ENCODE results near the gene LCK. TPM values are rescaled to one million over a fixed set of nuclear protein-coding genes. Genes with fewer than 3 reads are reported as not detected.
"Not testable (repeated sequence)": the region's sequence is repeated elsewhere in the genome, so short reads cannot be mapped to it uniquely, and the experiment has no call there.

Gene LCK
- total RNA-seq, 1 experiment from 2014 or later, result not detected

DNA sequence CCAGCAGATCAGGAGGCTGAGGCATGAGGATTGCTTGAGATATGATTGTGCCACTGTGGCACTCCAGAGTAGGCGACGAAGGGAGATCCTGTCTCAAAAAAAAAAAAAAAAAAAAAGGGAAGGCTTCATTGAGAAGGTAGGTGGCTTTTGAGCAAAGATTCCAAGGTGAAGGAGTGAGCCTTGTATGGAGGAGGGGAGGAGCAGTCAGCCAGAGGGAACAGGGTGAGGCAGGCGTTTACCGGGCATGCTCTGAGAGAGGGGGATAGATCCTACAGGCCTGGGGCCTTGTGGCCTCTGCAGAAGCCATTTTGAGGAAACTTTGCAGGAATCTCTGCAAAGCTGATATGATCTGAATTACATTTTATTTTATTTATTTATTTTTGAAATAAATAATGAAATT, 35.7 kb downstream of the LCK start:
- no peak overlapping the region for H3K27ac Mint-ChIP-seq (ENCODE audit: low read depth, unreplicated experiment)
- intact Hi-C loops (cut with micrococcal nuclease), result no loop called here
- ChIA-PET CTCF (no interaction called here), POLR2A (no interaction called here)
- no peak overlapping the region for H3K4me3 Mint-ChIP-seq (ENCODE audit: unreplicated experiment)
- H3K36me3 Mint-ChIP-seq (ENCODE audit: insufficient read depth, unreplicated experiment), result no peaks in the 10 kb centered on the region
- H3K4me1 Mint-ChIP-seq (ENCODE audit: insufficient read depth, unreplicated experiment), result peaks cover 5% of the 10 kb centered on the region
- no peaks in the 10 kb centered on the region for H3K27me3 Mint-ChIP-seq (ENCODE audit: insufficient read depth, unreplicated experiment)
- no peaks in the 10 kb centered on the region for H3K9me3 Mint-ChIP-seq (ENCODE audit: unreplicated experiment)
- DNase-seq (ENCODE audit: unreplicated experiment), result no peak
- TF ChIP-seq, protein P1, sequence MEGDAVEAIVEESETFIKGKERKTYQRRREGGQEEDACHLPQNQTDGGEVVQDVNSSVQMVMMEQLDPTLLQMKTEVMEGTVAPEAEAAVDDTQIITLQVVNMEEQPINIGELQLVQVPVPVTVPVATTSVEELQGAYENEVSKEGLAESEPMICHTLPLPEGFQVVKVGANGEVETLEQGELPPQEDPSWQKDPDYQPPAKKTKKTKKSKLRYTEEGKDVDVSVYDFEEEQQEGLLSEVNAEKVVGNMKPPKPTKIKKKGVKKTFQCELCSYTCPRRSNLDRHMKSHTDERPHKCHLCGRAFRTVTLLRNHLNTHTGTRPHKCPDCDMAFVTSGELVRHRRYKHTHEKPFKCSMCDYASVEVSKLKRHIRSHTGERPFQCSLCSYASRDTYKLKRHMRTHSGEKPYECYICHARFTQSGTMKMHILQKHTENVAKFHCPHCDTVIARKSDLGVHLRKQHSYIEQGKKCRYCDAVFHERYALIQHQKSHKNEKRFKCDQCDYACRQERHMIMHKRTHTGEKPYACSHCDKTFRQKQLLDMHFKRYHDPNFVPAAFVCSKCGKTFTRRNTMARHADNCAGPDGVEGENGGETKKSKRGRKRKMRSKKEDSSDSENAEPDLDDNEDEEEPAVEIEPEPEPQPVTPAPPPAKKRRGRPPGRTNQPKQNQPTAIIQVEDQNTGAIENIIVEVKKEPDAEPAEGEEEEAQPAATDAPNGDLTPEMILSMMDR (IDR thresholded peaks at IDR 0.05; ENCODE audit: unreplicated experiment), result no peak
- no TSS peak for BruUV-seq (replicated peaks)

DNA sequence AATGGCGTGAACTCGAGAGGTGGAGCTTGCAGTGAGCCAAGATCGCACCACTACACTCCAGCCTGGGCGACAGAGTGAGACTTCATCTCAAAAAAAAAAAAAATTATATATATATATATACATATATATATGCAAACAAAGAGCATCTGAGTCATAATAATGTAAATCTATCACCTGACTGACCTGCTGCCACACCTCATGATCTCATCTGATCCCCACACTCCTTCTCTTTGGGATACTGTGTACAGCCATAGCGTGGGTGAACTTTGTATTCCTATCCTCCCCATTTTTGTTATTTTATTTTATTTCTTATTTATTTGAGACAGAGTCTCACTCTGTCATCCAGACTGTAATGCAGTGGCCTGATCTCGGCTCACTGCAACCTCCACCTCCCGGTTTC, 38.2 kb downstream of the LCK start:
- Mint-ChIP-seq H3K9me3 (ENCODE audit: unreplicated experiment) (no peaks in the 10 kb centered on the region), H3K4me3 (ENCODE audit: unreplicated experiment) (no peak overlapping the region), H3K36me3 (ENCODE audit: insufficient read depth, unreplicated experiment) (no peaks in the 10 kb centered on the region), H3K27me3 (ENCODE audit: insufficient read depth, unreplicated experiment) (no peaks in the 10 kb centered on the region), H3K27ac (ENCODE audit: low read depth, unreplicated experiment) (no peak overlapping the region), H3K4me1 (ENCODE audit: insufficient read depth, unreplicated experiment) (peaks cover 18% of the 10 kb centered on the region)
- ChIA-PET POLR2A (interaction anchor here (0.6 kb wide), 1 partner anchor 179 kb away, joined by 4 read pairs; no protein-coding TSS in a partner anchor), CTCF (interaction anchor here (3.3 kb wide), 1 partner anchor 73 kb away, joined by 21 read pairs; no protein-coding TSS in a partner anchor)
- TF ChIP-seq, protein P1 (IDR thresholded peaks at IDR 0.05; ENCODE audit: unreplicated experiment), result no peak
- DNase-seq (ENCODE audit: unreplicated experiment), result no peak
- no TSS peak for BruUV-seq (replicated peaks)
- intact Hi-C loops (cut with micrococcal nuclease), result no loop called here

DNA sequence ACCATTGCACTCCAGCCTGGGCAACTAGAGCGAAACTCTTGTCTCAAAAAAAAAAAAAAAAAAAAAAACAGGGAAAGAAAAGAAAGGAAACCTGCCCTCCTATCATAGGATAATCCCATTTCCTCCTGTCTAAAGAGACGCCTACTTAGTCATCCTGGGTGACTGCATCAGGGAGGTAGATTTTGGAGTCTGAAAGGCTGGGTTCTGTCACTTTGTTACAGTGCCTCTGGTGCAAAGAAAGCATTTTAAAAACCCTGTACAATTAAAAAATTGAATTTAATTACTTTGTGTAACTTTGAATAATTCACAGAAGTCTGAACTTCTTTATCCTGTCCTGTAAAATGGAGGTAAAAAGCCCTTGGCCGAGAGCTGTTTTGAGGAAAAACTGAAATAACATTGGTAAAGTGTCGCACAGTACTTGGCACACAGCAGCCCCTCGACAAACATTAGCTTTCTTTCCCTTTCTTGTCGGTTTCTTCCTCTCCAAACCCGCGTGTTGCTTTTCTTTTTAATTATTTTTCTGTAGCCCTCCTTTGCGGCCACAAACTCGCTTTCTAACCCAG, 40.2 kb downstream of the LCK start:
- BruUV-seq (replicated peaks), result TSS peak; percentile 97
- Mint-ChIP-seq H3K4me3 (ENCODE audit: unreplicated experiment) (peak overlapping the region; percentile 99), H3K27ac (ENCODE audit: low read depth, unreplicated experiment) (peak overlapping the region; percentile 96), H3K27me3 (ENCODE audit: insufficient read depth, unreplicated experiment) (no peaks in the 10 kb centered on the region), H3K4me1 (ENCODE audit: insufficient read depth, unreplicated experiment) (peaks cover 18% of the 10 kb centered on the region), H3K36me3 (ENCODE audit: insufficient read depth, unreplicated experiment) (no peaks in the 10 kb centered on the region), H3K9me3 (ENCODE audit: unreplicated experiment) (no peaks in the 10 kb centered on the region)
- DNase-seq (ENCODE audit: unreplicated experiment), result peak; percentile 78
- ChIA-PET CTCF (interaction anchor here (0.6 to 3.3 kb wide), 2 partner anchors 36 to 75 kb away, joined by 3 to 21 read pairs; no protein-coding TSS in a partner anchor), POLR2A (interaction anchor here (0.5 to 2.8 kb wide), 19 partner anchors 9 to 1057 kb away, joined by 3 to 10 read pairs (median 4); partner anchors contain the start of genes BSDC1, RBBP4 and ZBTB8A)
- TF ChIP-seq, protein P1 (IDR thresholded peaks at IDR 0.05; ENCODE audit: unreplicated experiment), result no peak
- intact Hi-C loops (cut with micrococcal nuclease), result loop anchor here (2.0 kb wide), 1 partner anchor 76 kb away; no protein-coding TSS in a partner anchor

DNA sequence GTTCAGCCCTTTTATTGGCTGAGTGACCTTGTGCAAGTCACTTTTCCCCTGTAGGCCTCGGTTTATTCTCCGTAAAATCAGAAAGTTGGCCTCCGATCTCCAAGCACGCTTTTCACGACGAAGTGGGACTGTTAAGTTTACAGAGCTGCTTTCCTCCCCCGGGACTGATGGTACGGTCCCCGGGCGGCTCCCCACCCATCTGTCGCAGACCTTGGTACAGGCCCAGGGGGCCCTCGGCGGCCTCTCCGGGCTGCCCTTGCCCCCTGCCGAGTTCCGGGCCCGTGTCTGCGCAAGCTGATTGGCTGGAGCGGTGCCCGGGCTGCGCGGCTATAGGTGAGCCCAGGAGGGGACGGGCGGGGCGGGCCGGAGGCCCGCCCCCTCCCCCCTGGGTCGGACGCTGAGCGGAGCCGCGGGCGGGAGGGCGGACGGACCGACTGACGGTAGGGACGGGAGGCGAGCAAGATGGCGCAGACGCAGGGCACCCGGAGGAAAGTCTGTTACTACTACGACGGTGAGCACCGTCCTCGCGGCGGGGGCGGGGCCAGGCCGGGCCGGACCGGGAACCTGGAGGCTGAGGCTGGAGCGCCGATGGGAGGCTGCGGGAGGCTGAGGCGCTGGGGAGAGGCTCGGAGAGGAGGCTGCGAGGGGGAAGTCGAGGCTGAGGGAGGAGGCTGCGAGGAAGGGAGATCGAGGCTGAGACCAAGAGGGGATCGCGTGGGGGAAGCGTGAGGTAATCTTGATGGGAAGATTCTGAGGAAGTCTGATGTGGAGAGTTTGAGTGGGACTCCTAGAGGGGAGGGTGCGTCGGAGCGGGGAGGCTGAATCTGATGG, 40.9 kb downstream of the LCK start, which contains the start of gene HDAC1:
HDAC1 (plus strand) TSS at position 376 of the 831 bp plus-strand sequence; CDS start at position 463, 87 bp downstream.
- CTCF ChIA-PET, result interaction anchor here (0.6 to 3.3 kb wide), 2 partner anchors 37 to 76 kb away, joined by 3 to 21 read pairs; no protein-coding TSS in a partner anchor
- no TSS peak for BruUV-seq (replicated peaks)
- H3K4me3 Mint-ChIP-seq (ENCODE audit: unreplicated experiment), result peak within 1 kb of the TSS; percentile 99

GRCh38 chr1:32298211-32298610, 47.1 kb downstream of the LCK start:
- H3K4me3 Mint-ChIP-seq (ENCODE audit: unreplicated experiment); DNase-seq (ENCODE audit: unreplicated experiment); H3K9me3 Mint-ChIP-seq (ENCODE audit: unreplicated experiment); H3K4me1 Mint-ChIP-seq (ENCODE audit: insufficient read depth, unreplicated experiment); intact Hi-C loops (cut with micrococcal nuclease); H3K27ac Mint-ChIP-seq (ENCODE audit: low read depth, unreplicated experiment); POLR2A ChIA-PET; H3K27me3 Mint-ChIP-seq (ENCODE audit: insufficient read depth, unreplicated experiment); BruUV-seq (replicated peaks): not testable (repeated sequence)
- CTCF ChIA-PET, result interaction anchor here (0.6 kb wide), 2 partner anchors 38 to 222 kb away, joined by 3 to 4 read pairs; no protein-coding TSS in a partner anchor
- H3K36me3 Mint-ChIP-seq (ENCODE audit: insufficient read depth, unreplicated experiment), result peaks cover 14% of the 10 kb centered on the region

More for the DNA sequence above, 40.9 kb downstream of the LCK start, which contains the start of gene HDAC1:
- intact Hi-C loops (cut with micrococcal nuclease), result loop anchor here (2.0 kb wide), 1 partner anchor 77 kb away; no protein-coding TSS in a partner anchor
- H3K4me1 Mint-ChIP-seq (ENCODE audit: insufficient read depth, unreplicated experiment), result peaks cover 22% of the 10 kb centered on the region
- peak within 1 kb of the TSS; percentile 96 for H3K27ac Mint-ChIP-seq (ENCODE audit: low read depth, unreplicated experiment)
- no peaks in the 10 kb centered on the region for H3K9me3 Mint-ChIP-seq (ENCODE audit: unreplicated experiment)
- POLR2A ChIA-PET, result interaction anchor here (0.5 to 2.8 kb wide), 17 partner anchors 9 to 359 kb away, joined by 3 to 10 read pairs (median 4); partner anchors contain the start of genes BSDC1, RBBP4 and ZBTB8A
- peak; percentile 96 for DNase-seq (ENCODE audit: unreplicated experiment)
- TF ChIP-seq, protein P1 (IDR thresholded peaks at IDR 0.05; ENCODE audit: unreplicated experiment), result no peak
- H3K27me3 Mint-ChIP-seq (ENCODE audit: insufficient read depth, unreplicated experiment), result no peaks in the 10 kb centered on the region
- H3K36me3 Mint-ChIP-seq (ENCODE audit: insufficient read depth, unreplicated experiment), result peaks cover 1% of the 10 kb centered on the region
